Peyer's patch (tissue), 4 donors: ENCODE results near the gene EFNA5. TPM values are rescaled to one million over a fixed set of nuclear protein-coding genes. Genes with fewer than 3 reads are reported as not detected.

Source experiments
- DNase-seq, 3 donors: peaks; one replicate each; pipeline ENCODE4 v3.0.0-alpha.2; 2017 to 2019
- H3K27ac ChIP-seq, 4 donors: fragments of 200-600 bp; sonication (generic); one replicate each; pipeline ENCODE4 v1.5.1; 2016 to 2019
- H3K27me3 ChIP-seq, 2 donors: fragments of 200-600 bp; sonication (generic); one replicate each; pipeline ENCODE4 v1.5.1; 2019
- H3K36me3 ChIP-seq, 3 donors: fragments of 200-600 bp; sonication (generic); one replicate each; pipeline ENCODE4 v1.5.1; 2016 to 2019
- H3K4me1 ChIP-seq, 4 donors: fragments of 200-600 bp; sonication (generic); one replicate each; pipeline ENCODE4 v1.5.1; 2016 to 2019
- H3K4me3 ChIP-seq, 4 donors: fragments of 200-600 bp; sonication (generic); 1 replicate in 3 of 4; 2 replicates in 1 of 4; pipeline ENCODE4 v1.5.1; 2016 to 2019; ENCODE audit warnings: mild to moderate bottlenecking in 1 of 4
- H3K9me3 ChIP-seq, 4 donors: fragments of 200-600 bp; sonication (generic); one replicate each; pipeline ENCODE4 v1.5.1; 2016 to 2019; ENCODE audit warnings: mild to moderate bottlenecking in 1 of 4
- CTCF ChIP-seq, 6 experiments: fragments of 450-650 bp in 4 of 6; fragments of 200-600 bp in 2 of 6; sonication (generic) in 1 of 6; IDR thresholded peaks; one replicate each; pipeline ENCODE4 v1.5.1; 2017 to 2019; ENCODE audit warnings: antibody characterized with exemption in 6 of 6, mild to moderate bottlenecking in 3 of 6, moderate library complexity in 1 of 6
- POLR2A ChIP-seq, 2 donors: fragments of 450-650 bp; IDR thresholded peaks; one replicate each; pipeline ENCODE4 v1.5.1; 2017; ENCODE audit warnings: antibody characterized with exemption in 2 of 2, mild to moderate bottlenecking in 2 of 2, moderate library complexity in 2 of 2
- total RNA-seq, 4 donors: library from RNA; depleted of rRNA; stranded (reverse); fragments of >200 nt; gene quantifications; one replicate each; pipeline ENCODE4 v1.1.0, GENCODE V29; 2016

The EFNA5 gene
- total RNA-seq, 4 donors from 2014 or later, result 1.1 to 27.5 (median 1.1) TPM; not detected in 1

GRCh38 chr5:107467137-107467932 is 203.4 kb downstream of the EFNA5 start:
- Histone ChIP-seq H3K27me3 (no peaks in the 10 kb centered on the region), H3K4me1 (no peaks in the 10 kb centered on the region), H3K9me3 (no peaks in the 10 kb centered on the region), H3K4me3 (no peak overlapping the region), H3K27ac (no peak overlapping the region), H3K36me3 (no peaks in the 10 kb centered on the region)
- TF ChIP-seq CTCF (IDR thresholded peaks at IDR 0.05) (no peak), POLR2A (IDR thresholded peaks at IDR 0.05) (no peak)
- no peak for DNase-seq

GRCh38 chr5:107466233-107466769 is 204.4 kb downstream of the EFNA5 start:
- H3K4me3 ChIP-seq, result no peak overlapping the region
- no peak for DNase-seq
- H3K27me3 ChIP-seq, result no peaks in the 10 kb centered on the region
- H3K4me1 ChIP-seq, result no peaks in the 10 kb centered on the region
- TF ChIP-seq CTCF (IDR thresholded peaks at IDR 0.05) (no peak), POLR2A (IDR thresholded peaks at IDR 0.05) (no peak)
- no peaks in the 10 kb centered on the region for H3K36me3 ChIP-seq
- no peaks in the 10 kb centered on the region for H3K9me3 ChIP-seq
- H3K27ac ChIP-seq, result no peak overlapping the region

GRCh38 chr5:107464876-107465275 is 205.9 kb downstream of the EFNA5 start:
- Histone ChIP-seq H3K4me1 (no peaks in the 10 kb centered on the region), H3K27me3 (no peaks in the 10 kb centered on the region), H3K9me3 (no peaks in the 10 kb centered on the region), H3K27ac (no peak overlapping the region), H3K36me3 (no peaks in the 10 kb centered on the region), H3K4me3 (no peak overlapping the region)
- TF ChIP-seq POLR2A (IDR thresholded peaks at IDR 0.05), result no peak
- TF ChIP-seq CTCF (IDR thresholded peaks at IDR 0.05), result no peak
- no peak for DNase-seq

- no peak for DNase-seq
- TF ChIP-seq POLR2A (IDR thresholded peaks at IDR 0.05) (no peak), CTCF (IDR thresholded peaks at IDR 0.05) (no peak)
- H3K27ac ChIP-seq, result no peak overlapping the region
These were observed 206.3 kb downstream of the EFNA5 start for GRCh38 chr5:107464416-107464815.

GRCh38 chr5:107463731-107464130 is 207.0 kb downstream of the EFNA5 start:
- TF ChIP-seq CTCF (IDR thresholded peaks at IDR 0.05) (no peak), POLR2A (IDR thresholded peaks at IDR 0.05) (no peak)
- Histone ChIP-seq H3K36me3 (no peaks in the 10 kb centered on the region), H3K27ac (no peak overlapping the region), H3K27me3 (no peaks in the 10 kb centered on the region), H3K9me3 (no peaks in the 10 kb centered on the region), H3K4me1 (no peaks in the 10 kb centered on the region), H3K4me3 (no peak overlapping the region)
- DNase-seq, result no peak

More at GRCh38 chr5:107464416-107464815, 206.3 kb downstream of the EFNA5 start:
- Histone ChIP-seq H3K4me1 (no peaks in the 10 kb centered on the region), H3K36me3 (no peaks in the 10 kb centered on the region), H3K9me3 (no peaks in the 10 kb centered on the region), H3K27me3 (no peaks in the 10 kb centered on the region), H3K4me3 (no peak overlapping the region)
